ENCODE measurements around the gene GABRG1. TPM values are rescaled to one million over a fixed set of nuclear protein-coding genes. Genes with fewer than 3 reads are reported as not detected.

Gene GABRG1
- 7.0 and 9.9 TPM in 2 replicates for polyA plus RNA-seq

GRCh38 chr4:46123913-46124755, at the start of gene GABRG1:
Gene GABRG1, minus strand, starts transcription at chr4:46124054. Its CDS starts 141 bp downstream, at chr4:46123913.

